Karpas-422 (cell line): ENCODE results near the gene DLAT. TPM values are rescaled to one million over a fixed set of nuclear protein-coding genes. Genes with fewer than 3 reads are reported as not detected.
A peak's percentile ranks its signal among the peaks of the same experiment; 100 is the strongest.
"Not testable (repeated sequence)": the region's sequence is repeated elsewhere in the genome, so short reads cannot be mapped to it uniquely, and the experiment has no call there.

Source experiments
- DNase-seq: peaks from one replicate; pipeline ENCODE4 v3.0.0-alpha.2; 2015
- H2AFZ ChIP-seq: fragments of 200-600 bp; sonication (generic); 2 replicates; pipeline ENCODE4 v1.6.1; 2014; ENCODE audit warnings: antibody characterized with exemption, low read length, mixed read lengths
- H3K27ac ChIP-seq: fragments of 200-600 bp; sonication (generic); 2 replicates; pipeline ENCODE4 v1.5.1; 2014; ENCODE audit warnings: mild to moderate bottlenecking, low read length, moderate library complexity
- H3K27me3 ChIP-seq: fragments of 200-600 bp; sonication (generic); 2 replicates; pipeline ENCODE4 v1.6.1; 2014; ENCODE audit warnings: low read length, mixed read lengths
- H3K36me3 ChIP-seq: fragments of 200-600 bp; sonication (generic); 2 replicates; pipeline ENCODE4 v1.6.1; 2014; ENCODE audit warnings: low read length, mixed read lengths; ENCODE audit not compliant: insufficient read depth
- H3K4me1 ChIP-seq: fragments of 200-600 bp; sonication (generic); 2 replicates; pipeline ENCODE4 v1.6.1; 2014; ENCODE audit warnings: mild to moderate bottlenecking, low read length, mixed read lengths
- H3K4me2 ChIP-seq: fragments of 200-600 bp; sonication (generic); 2 replicates; pipeline ENCODE4 v1.6.1; 2014; ENCODE audit warnings: low read length, low read depth, mild to moderate bottlenecking; ENCODE audit not compliant: poor library complexity, severe bottlenecking
- H3K4me3 ChIP-seq: fragments of 200-600 bp; sonication (generic); 2 replicates; pipeline ENCODE4 v1.5.1; 2014; ENCODE audit warnings: mild to moderate bottlenecking, antibody characterized with exemption, low read length, mixed read lengths
- H3K79me2 ChIP-seq: fragments of 200-600 bp; sonication (generic); 2 replicates; pipeline ENCODE4 v1.6.1; 2014; ENCODE audit warnings: mild to moderate bottlenecking, low read length, mixed read lengths
- H3K9ac ChIP-seq: fragments of 200-600 bp; sonication (generic); 2 replicates; pipeline ENCODE4 v1.6.0; 2014; ENCODE audit warnings: low read length
- H3K9me2 ChIP-seq: fragments of 200-600 bp; sonication (generic), shearing (Covaris generic); replicated peaks from 2 replicates; pipeline ENCODE4 v1.6.0; 2014; ENCODE audit warnings: mild to moderate bottlenecking, low read length, moderate library complexity; ENCODE audit not compliant: insufficient read depth
- H3K9me3 ChIP-seq: fragments of 300-700, 200-600 bp; sonication (generic); 2 replicates; pipeline ENCODE4 v1.6.1; 2014; ENCODE audit warnings: low read length, mixed read lengths
- H4K20me1 ChIP-seq: fragments of 200-600 bp; sonication (generic); 2 replicates; pipeline ENCODE4 v1.6.1; 2014; ENCODE audit warnings: mild to moderate bottlenecking, antibody characterized with exemption, low read length, low read depth; ENCODE audit not compliant: insufficient read depth
- total RNA-seq: library from RNA; depleted of rRNA; stranded (reverse); fragments of >200 nt; shearing (Covaris generic); gene quantifications from 2 replicates; pipeline ENCODE4 v1.2.3, GENCODE V29; 2014; ENCODE audit warnings: low replicate concordance

The DLAT gene
- total RNA-seq, 1 experiment from 2014 or later: 39.8 TPM

DNA sequence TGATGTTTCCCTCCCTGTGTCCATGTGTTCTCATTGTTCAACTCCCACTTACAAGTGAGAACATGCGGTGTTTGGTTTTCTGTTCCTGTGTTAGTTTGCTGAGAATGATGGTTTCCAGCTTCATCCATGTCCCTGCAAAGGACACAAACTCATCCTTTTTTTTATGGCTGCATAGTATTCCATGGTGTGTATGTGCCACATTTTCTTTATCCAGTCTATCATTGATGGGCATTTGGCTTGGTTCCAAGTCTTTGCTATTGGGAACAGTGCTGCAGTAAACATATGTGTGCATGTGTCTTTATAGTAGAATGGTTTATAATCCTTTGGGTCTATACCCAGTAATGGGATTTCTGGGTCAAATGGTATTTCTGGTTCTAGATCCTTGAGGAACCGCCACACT, 21.4 kb downstream of the DLAT start:
- not testable (repeated sequence) for H3K4me3 ChIP-seq, H2AFZ ChIP-seq, H4K20me1 ChIP-seq, H3K4me2 ChIP-seq, H3K9me2 ChIP-seq, DNase-seq, H3K27ac ChIP-seq, H3K9me3 ChIP-seq, H3K27me3 ChIP-seq, H3K9ac ChIP-seq
- Histone ChIP-seq H3K36me3 (peaks cover 22% of the 10 kb centered on the region), H3K79me2 (peaks cover 10% of the 10 kb centered on the region), H3K4me1 (peaks cover 36% of the 10 kb centered on the region)

DNA sequence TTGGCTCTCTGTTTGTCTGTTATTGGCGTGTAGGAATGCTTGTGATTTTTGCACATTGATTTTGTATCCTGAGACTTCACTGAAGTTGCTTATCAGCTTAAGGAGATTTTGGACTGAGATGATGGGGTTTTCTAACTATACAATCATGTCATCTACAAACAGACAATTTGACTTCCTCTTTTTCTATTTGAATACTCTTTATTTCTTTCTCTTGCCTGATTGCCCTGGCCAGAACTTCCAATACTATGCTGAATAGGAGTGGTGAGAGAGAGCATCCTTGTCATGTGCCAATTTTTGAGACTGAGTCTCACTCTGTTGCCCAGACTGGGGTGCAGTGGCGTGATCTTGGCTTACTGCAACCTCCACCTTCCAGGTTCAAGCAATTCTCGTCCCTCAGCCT, 23.0 kb downstream of the DLAT start:
- H4K20me1 ChIP-seq, H3K27me3 ChIP-seq, H3K9me2 ChIP-seq, H3K4me3 ChIP-seq, DNase-seq, H3K9me3 ChIP-seq, H2AFZ ChIP-seq, H3K9ac ChIP-seq: not testable (repeated sequence)
- H3K79me2 ChIP-seq: peaks cover 14% of the 10 kb centered on the region
- H3K4me1 ChIP-seq: peaks cover 41% of the 10 kb centered on the region
- H3K36me3 ChIP-seq: peaks cover 28% of the 10 kb centered on the region
- peak overlapping the region; percentile 15 for H3K4me2 ChIP-seq
- H3K27ac ChIP-seq: peak overlapping the region; percentile 92

DNA sequence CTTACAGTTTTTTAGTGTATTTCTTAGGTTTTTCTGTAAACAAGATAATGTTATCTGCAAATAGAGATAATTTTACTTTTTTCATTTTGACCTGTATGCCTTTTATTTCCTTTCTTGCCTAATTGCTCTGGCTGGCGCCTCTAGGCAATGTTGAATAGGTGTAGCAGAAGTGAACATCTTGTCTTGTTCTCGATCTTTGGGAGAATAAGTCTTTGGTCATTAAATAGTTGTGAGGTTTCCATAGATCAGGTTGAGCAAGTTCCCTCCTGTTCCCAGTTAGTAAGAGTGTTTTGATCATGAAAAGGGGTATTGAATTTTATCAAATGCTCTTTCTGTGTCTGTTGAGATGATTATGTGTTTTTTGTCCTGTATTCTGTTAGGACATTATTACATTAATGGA, 24.6 kb downstream of the DLAT start:
- H3K4me1 ChIP-seq: peaks cover 41% of the 10 kb centered on the region
- H3K27me3 ChIP-seq: no peaks in the 10 kb centered on the region
- no peak overlapping the region for H3K4me3 ChIP-seq
- H3K27ac ChIP-seq: peak overlapping the region; percentile 92
- no peaks in the 10 kb centered on the region for H3K9me3 ChIP-seq
- H3K79me2 ChIP-seq: peaks cover 14% of the 10 kb centered on the region
- H2AFZ ChIP-seq: no peak overlapping the region
- no peak for DNase-seq
- H3K9me2 ChIP-seq: no peaks in the 10 kb centered on the region
- H3K36me3 ChIP-seq: peaks cover 30% of the 10 kb centered on the region
- H4K20me1 ChIP-seq: no peaks in the 10 kb centered on the region
- no peak overlapping the region for H3K9ac ChIP-seq
- H3K4me2 ChIP-seq: peak overlapping the region; percentile 28

DNA sequence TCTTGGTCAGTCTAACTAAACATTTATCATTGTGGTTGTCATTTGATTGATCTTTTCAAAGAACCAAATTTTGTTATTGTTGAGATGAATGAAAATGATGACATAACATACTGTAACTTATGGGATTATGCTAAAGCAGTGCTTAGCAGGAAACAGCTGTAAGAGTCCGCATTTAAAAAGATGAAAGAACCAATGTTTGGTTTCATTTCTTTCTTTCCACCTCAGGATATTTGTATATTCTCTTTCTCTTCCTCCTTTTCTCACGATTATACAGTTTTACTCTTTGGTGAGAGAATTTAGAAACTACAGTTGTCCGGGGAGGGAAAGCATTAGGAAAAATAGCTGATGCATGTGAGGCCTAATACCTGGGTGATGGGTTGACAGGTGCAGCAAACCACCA, 25.5 kb downstream of the DLAT start:
- peaks cover 14% of the 10 kb centered on the region for H3K79me2 ChIP-seq
- H3K9ac ChIP-seq: no peak overlapping the region
- H3K27me3 ChIP-seq: no peaks in the 10 kb centered on the region
- peaks cover 41% of the 10 kb centered on the region for H3K4me1 ChIP-seq
- peak overlapping the region; percentile 28 for H3K4me2 ChIP-seq
- no peak overlapping the region for H2AFZ ChIP-seq
- peak; percentile 63 for DNase-seq
- no peaks in the 10 kb centered on the region for H3K9me2 ChIP-seq
- peaks cover 30% of the 10 kb centered on the region for H3K36me3 ChIP-seq
- 0 out of 2 replicates have a peak overlapping the region, but pooled peaks have one; percentile 1 for H3K4me3 ChIP-seq
- peak overlapping the region; percentile 92 for H3K27ac ChIP-seq
- H3K9me3 ChIP-seq: no peaks in the 10 kb centered on the region
- H4K20me1 ChIP-seq: no peaks in the 10 kb centered on the region

DNA sequence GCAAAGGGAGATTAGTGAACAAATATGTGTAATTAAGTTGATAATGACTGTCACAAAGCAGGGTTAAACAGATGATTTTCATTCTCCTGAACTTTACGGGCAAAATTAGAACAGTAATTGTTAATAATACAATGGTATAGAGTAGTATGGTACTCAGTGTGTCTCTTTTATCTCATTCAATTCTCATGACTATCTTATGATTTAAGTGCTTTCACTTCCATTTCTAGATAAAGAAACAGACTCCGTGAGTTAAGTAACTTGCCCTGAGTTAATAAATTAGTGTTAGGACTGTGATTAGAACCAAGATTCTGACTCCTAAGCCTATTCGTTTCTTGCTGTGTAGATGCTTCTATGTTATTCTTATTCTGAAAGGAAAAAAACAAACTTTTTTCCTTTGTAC, 26.6 kb downstream of the DLAT start:
- no peaks in the 10 kb centered on the region for H3K9me3 ChIP-seq
- no peak for DNase-seq
- no peak overlapping the region for H3K9ac ChIP-seq
- peaks cover 14% of the 10 kb centered on the region for H3K79me2 ChIP-seq
- H3K4me3 ChIP-seq: no peak overlapping the region
- no peaks in the 10 kb centered on the region for H3K9me2 ChIP-seq
- no peaks in the 10 kb centered on the region for H3K27me3 ChIP-seq
- no peaks in the 10 kb centered on the region for H4K20me1 ChIP-seq
- peaks cover 41% of the 10 kb centered on the region for H3K4me1 ChIP-seq
- H2AFZ ChIP-seq: no peak overlapping the region
- H3K36me3 ChIP-seq: peaks cover 27% of the 10 kb centered on the region
- H3K27ac ChIP-seq: peak overlapping the region; percentile 92
- no peak overlapping the region for H3K4me2 ChIP-seq

DNA sequence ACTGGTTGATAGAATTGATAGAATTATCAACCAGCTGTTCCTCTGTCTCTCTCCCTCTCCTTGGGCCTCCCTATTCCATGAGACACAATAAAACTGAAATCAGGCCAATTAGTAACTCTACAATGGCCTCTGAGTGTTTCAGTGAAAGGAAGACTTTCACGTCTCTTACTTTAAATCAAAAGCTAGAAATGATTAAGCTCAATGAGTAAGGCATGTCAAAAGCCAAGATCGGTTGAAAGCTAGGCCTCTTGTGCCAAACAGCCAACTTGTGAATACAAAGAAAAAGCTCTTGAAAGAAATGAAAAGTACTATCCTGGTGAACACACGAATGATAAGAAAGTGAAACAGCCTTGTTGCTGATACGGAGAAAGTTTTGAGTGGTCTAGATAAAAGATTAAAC, 32.0 kb downstream of the DLAT start:
- DNase-seq: no peak
- Histone ChIP-seq H3K9me3 (no peaks in the 10 kb centered on the region), H3K9me2 (no peaks in the 10 kb centered on the region), H3K4me3 (no peak overlapping the region), H3K9ac (no peak overlapping the region), H3K36me3 (peaks cover 12% of the 10 kb centered on the region; the same call in 1 of the 2 replicates), H3K27ac (no peak overlapping the region), H3K4me1 (peaks cover under 1% of the 10 kb centered on the region; the same call in 1 of the 2 replicates), H2AFZ (no peak overlapping the region), H3K79me2 (peaks cover under 1% of the 10 kb centered on the region; the same call in 1 of the 2 replicates), H4K20me1 (no peaks in the 10 kb centered on the region), H3K4me2 (no peak overlapping the region), H3K27me3 (no peaks in the 10 kb centered on the region)

DNA sequence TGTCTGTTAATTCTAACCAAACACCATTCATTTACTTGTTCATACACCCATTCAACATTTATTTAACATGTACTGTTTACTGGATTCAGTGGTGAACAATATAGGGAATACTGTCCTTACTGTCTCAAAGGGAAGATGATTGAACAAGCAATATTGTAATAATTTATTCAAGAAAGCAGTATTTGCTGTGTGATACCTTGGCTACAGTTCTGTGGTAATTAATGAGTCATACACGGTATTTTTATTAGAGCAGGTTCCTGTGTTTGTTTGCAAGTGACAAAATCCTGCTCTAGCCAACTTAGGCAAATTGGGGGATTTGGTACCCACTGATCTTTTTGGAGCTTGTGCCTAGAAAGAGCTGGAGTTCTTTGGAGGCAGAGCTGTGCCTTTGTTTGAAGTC, 32.9 kb downstream of the DLAT start:
- H3K27me3 ChIP-seq: no peaks in the 10 kb centered on the region
- peaks cover 13% of the 10 kb centered on the region; the same call in 1 of the 2 replicates for H3K36me3 ChIP-seq
- no peak overlapping the region for H3K9ac ChIP-seq
- no peaks in the 10 kb centered on the region for H4K20me1 ChIP-seq
- no peaks in the 10 kb centered on the region for H3K79me2 ChIP-seq
- no peak overlapping the region for H2AFZ ChIP-seq
- H3K4me1 ChIP-seq: no peaks in the 10 kb centered on the region
- no peaks in the 10 kb centered on the region for H3K9me3 ChIP-seq
- DNase-seq: no peak
- no peak overlapping the region for H3K27ac ChIP-seq
- no peak overlapping the region for H3K4me3 ChIP-seq
- H3K4me2 ChIP-seq: no peak overlapping the region
- H3K9me2 ChIP-seq: no peaks in the 10 kb centered on the region

DNA sequence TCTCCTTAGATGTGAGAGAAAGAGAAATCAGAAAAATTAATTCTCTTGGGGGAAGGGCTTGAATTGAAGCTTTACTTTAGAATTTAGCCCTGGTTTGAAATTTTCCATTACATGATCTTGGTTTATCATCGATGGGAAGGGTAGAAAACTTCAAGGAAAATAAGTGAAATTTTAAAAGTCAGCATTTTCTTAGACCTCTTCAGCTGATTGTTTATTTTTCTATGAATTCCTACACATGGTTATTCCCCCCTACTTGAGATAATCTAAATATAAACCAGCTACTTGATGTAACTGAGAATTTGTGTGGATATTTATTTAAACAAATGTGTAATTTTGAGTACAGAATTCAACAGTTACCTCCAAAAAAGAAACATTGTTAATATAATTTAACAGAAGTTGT, 37.7 kb downstream of the DLAT start:
- H3K9me2 ChIP-seq: no peaks in the 10 kb centered on the region
- H3K4me1 ChIP-seq: no peaks in the 10 kb centered on the region
- no peaks in the 10 kb centered on the region for H3K27me3 ChIP-seq
- no peak overlapping the region for H3K4me2 ChIP-seq
- no peak overlapping the region for H3K4me3 ChIP-seq
- H3K9me3 ChIP-seq: no peaks in the 10 kb centered on the region
- DNase-seq: no peak
- H3K79me2 ChIP-seq: no peaks in the 10 kb centered on the region
- peaks cover 13% of the 10 kb centered on the region; the same call in 1 of the 2 replicates for H3K36me3 ChIP-seq
- H2AFZ ChIP-seq: no peak overlapping the region
- H4K20me1 ChIP-seq: no peaks in the 10 kb centered on the region
- no peak overlapping the region for H3K27ac ChIP-seq
- H3K9ac ChIP-seq: no peak overlapping the region
